Measurements from ENCODE around the gene TOB1.
A peak's percentile ranks its signal among the peaks of the same experiment; 100 is the strongest.
"Not testable (repeated sequence)": the region's sequence is repeated elsewhere in the genome, so short reads cannot be mapped to it uniquely, and the experiment has no call there.

The TOB1 gene

DNA sequence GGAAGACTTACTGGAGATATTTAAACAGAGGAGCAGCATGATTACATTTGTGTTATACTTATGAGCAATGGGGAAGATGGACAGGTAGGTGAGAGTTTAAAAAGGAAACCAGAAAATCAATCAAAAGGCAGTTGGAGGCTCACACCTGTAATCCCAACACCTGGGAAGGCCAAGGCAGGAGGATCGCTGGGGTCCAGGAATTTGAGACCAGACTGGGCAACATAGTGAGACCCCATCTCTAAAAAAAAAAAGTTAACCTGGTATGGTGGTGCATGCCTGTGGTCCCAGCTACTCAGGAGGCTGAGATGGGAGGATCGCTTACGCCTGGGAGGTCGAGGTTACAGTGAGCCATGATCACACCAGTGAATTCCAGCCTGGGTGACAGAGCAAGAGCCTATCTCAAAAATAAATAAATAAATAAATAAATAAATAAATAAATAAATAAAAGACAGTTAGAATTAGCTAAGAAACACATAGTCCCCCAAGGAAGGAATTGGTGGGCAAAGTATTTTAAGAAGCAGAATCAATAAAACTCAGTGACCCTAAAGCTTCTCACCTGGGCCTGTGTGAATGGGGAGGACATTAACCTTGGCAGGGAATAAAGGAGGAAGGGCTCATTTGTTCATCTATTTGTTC is 32.3 kb upstream of the TOB1 start:
- no peak for DNase-seq

DNA sequence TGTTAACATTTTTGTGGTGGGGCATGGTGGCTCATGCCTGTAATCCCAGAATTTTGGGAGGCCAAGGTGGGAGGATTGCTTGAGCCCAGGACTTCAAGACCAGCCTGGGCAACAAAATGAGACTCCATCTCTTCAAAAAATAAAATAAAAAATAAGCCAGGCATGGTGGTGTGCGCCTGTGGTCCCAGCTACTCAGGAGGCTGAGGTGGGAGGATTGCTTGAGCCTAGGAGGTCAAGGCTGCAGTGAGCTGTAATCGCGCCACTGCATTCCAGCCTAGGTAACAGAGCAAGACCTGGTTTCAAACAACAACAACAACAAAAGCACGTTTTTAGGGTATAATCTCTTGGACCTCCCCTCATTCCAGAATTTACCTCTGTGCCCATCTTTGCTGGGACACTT is 28.4 kb upstream of the TOB1 start:
- not testable (repeated sequence) for DNase-seq

- DNase-seq = peak; percentile 17
These were observed 27.2 kb upstream of the TOB1 start for GRCh38 chr17:50893183-50893993.

DNA sequence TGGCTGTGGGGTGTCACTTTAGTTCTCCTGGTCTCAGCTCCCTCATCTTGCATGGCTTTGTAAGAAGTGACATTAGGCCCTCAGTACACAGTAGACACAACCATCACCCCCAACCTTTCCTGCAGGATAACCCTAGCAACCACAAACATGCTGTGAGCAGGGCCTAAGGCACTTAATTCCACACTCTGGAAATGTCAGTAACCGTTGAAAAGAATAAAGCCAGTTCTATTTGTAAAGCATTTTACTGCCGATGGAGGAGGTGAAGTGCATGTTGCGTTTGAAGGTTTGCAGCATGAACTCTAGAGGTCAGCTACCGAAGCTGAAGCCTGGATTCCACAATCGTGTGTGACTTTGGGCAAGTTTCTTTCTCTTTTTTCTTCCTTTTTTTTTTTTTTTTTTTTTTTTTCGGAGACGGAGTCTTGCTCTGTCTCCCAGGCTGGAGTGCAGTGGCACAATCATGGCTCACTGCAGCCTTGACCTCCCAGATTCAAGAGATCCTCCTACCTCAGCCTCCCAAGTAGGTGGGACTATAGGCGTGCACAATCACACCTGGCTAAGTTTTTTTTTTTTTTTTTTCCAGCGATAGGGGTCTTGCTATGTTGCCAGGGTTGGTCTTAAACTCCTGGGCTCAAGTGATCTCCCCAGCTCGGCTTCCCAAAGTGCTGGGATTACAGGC is 26.1 kb upstream of the TOB1 start:
- no peak for DNase-seq

DNA sequence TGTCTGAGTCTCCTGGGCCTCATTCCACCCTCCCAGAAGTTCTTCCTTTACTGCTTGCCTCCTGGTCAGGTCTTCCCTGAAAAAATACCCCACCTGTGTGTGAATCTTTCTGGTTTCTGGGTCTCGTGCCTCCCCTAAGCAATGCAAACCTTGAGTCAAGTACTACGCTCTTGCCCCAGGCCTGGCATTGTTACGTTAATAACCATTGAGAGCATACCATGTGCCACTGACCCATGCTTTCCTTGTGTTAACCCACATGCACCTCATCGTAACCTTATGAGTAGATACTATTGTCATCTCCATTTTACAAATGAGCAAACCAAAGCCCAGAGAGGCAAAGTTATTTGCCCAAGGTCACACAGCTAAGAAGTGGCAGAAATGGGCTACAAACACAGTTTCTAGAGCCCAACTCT is 25.4 kb upstream of the TOB1 start:
- DNase-seq = no peak

DNA sequence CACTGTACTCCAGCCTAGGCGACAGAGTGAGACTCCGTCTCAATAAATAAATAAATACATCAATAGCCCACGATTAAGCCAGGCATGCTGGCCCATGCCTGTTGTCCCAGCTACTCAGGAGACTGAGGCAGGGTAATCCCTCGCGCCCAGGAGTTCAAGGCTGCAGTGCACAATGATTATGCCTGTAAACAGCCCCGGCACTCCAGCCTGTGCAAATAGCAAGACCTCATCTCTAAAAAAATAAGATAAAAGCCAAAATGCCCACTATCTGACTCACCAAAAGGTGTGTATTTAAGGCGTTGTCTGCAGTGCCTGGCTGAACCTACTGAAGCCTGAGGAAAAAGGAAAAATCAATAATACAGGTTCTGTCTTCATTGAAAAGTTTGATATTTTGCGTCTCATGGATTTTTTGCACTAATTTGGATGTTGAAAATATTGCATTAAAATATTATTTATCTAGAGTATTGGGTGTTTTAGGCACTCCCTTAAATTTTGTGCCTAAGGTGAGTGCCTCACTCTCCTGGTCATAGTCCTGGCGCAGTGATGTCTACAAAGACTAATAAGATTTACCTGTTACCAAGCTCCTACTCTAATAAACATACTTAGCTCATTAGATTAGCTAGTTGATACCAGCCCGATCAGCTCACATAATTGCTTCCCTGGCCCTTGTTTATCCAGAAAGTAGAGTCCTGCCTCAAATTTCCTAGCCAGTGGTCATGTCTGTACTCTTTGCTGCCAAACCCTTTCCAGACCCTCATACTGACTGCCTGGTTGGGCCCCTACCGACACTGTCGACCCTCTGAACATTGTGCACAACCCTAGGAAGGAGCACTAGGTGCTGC is 24.7 kb upstream of the TOB1 start:
- no peak for DNase-seq

GRCh38 chr17:50889528-50890118 is 23.5 kb upstream of the TOB1 start:
- DNase-seq = no peak

DNA sequence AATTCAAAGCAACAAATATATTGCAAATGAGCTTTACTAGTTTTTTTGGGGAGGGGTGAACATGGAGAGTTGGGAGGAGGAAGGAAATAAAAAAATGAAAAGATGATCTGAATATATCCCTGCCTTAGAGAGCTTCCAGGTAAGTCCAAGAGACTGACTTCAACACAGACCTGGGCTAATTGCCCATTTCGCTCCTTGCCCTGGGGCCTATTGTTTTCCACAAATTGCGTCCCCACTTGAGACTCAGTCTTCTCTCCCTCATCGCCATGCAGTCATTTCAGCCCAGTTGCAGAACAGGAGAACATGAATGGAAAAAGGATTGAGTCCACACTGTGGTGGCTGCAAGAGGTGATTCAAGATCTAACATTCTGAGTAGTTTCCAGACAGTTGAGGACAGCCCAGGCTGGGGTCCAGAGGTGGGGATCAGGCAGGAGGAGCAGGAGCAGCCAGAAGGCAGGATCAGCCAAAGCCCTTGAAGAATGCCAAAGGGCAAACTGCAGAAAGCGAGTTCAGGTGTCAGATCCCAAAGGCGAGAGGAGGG is 21.6 kb upstream of the TOB1 start:
- DNase-seq = no peak

DNA sequence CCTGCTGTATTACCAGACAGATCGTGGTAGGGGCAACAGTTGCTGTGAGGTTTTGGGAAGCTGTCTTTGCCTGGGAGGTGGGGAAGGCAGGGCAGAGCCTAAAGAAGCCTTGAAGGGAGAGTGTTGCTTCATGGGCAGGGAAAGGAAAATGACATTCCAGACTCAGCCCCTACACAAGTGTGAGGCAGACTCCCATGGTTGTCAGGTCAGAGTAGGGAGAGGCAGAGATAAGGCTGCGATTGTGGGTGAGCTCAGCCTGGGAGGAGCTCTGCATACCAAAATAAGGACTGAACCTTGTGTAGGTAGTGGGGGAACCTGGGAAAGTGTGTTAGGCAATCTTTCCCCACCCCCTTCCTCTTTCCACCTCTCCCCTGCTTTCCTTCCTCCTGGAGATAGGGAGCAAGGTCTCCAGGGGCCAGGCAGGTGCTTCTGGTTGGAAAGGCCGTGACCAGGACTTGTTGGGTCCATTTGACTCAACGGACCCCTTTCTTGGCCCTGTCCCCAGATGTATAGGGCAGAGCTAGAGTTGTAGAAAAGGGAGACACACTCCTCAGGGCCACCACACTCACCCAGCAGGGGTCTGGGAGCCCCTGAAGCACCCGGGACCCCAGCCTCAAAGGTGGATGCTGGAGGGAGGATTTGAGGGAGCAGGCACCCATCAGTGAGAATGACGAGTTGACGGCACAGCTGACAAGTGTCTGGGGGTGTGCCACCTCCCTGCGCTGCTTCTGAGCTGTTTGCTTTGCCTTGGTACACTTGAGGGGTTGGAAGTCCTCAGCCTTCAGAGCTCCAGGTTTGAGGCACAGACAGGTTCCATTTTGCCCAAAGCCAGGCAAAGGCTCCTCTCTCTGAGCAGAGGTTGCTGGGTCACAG is 18.5 kb upstream of the TOB1 start:
- no peak for DNase-seq

- peak; percentile 81 for DNase-seq
These were observed 17.8 kb upstream of the TOB1 start for GRCh38 chr17:50883850-50884438.

- DNase-seq = no peak
These were observed 16.7 kb upstream of the TOB1 start for GRCh38 chr17:50882851-50883250.

DNA sequence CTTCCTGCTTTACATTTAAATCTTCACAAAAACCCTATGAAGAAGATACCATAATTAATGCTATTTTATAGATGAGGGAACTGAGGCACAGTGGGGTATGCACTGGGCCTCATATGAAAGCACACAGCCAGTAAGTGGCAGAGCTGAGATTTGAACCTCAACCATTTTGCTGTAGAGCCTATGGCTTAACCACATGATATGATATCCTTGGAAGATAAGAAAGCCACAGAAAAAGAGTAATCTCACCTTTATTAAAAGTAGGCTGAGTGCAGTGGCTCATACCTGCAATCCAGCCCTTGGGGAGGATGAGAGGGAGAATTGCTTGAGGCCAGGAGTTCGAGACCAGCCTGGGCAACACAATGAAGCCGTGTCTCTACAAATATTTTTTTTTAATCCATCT is 15.0 kb upstream of the TOB1 start:
- no peak for DNase-seq

- DNase-seq = no peak
These were observed 12.9 kb upstream of the TOB1 start for GRCh38 chr17:50879086-50879485.

- DNase-seq = no peak
These were observed 11.7 kb upstream of the TOB1 start for GRCh38 chr17:50877838-50878237.

- not testable (repeated sequence) for DNase-seq
These were observed 10.9 kb upstream of the TOB1 start for GRCh38 chr17:50877042-50877441.

DNA sequence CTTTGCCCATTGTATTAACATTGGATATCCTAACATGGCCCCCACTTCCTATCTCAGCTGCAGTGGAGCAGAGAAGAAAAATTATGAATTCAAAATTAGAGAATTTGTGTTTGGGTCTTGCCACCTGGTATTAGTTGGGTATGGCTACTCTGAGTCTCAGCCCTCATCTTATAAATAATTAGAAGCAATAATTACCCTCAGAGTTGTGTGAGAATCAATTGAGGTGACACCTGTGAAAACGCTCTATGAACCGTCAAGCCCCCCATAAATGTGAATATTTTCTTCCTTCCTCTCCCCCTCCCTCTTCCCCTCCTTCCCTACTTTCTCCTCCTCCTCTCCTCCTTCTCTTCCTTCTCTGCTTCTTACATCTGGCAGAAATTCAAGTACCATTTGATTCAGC is 8.9 kb upstream of the TOB1 start:
- DNase-seq = no peak

DNA sequence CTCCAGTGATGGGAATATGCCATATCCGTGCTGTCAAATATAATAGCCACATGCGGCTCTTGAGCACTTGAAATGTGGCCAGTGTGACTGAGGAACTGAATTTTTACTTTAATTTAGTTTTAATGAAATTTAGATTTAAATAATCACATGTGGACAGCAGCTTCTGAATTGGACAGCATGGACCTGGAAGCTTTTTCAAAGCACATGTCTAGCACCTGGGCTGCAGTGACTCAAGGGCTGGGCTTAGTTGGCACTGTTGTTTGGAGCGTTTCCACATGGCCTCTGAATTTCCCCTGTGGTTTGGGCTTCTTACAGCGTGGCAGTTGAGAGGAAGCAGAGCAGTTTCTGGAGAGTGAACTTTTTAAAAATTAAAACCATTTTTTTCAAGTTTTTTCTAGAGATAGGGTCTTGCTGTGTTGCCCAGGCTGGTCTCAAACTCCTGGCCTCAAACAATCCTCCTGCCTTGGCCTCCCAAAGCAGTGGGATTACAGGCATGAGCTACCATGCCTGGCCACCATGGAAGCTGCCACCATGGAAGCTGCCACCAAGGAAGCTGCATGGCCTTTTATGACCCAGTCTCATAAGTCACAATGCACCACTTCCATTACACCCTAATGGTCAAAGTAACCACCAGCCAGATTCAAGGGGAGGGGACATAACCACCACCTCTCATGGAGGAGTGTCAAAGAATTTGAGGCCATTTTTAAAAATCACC is 6.7 kb upstream of the TOB1 start:
- peak; percentile 81 for DNase-seq

DNA sequence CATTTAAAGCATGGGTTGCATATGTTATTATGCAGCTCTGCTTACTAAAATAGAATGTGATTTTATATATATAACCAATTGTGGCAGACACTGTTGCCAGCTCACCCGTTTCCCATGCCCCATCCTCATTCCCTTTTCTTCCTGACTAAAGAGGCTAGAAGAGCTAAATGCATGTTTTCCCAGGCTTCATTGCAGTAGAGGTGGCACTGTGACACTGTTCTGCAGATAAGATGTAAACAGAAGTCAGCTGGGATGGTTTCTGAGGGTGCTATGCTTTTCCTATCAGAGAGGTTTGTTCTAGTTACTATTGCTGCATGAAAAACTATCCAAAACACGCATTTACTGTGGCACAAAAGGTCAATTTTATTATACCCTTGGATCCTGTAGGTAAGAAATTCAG is 5.7 kb upstream of the TOB1 start:
- no peak for DNase-seq

GRCh38 chr17:50871364-50871763 is 5.2 kb upstream of the TOB1 start:
- peak; percentile 53 for DNase-seq

DNA sequence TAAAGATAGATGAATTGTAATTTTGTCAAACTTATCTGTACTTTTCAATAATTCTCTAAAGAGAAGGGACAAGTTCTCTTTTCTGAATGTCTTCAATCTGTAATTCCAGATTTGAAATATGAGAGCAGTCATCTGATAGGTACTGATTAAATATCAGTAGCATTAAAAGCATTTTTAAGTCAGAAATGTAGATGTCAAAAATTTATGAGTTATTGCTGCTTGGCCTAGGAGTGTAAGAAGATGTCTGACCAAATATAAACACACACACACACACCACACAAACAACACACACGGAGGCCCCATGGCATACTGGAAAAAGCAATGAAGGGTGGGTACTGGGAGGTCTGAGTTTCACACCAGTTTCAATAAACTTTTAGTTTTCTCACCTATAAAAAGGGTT is 2.4 kb upstream of the TOB1 start:
- no peak for DNase-seq

DNA sequence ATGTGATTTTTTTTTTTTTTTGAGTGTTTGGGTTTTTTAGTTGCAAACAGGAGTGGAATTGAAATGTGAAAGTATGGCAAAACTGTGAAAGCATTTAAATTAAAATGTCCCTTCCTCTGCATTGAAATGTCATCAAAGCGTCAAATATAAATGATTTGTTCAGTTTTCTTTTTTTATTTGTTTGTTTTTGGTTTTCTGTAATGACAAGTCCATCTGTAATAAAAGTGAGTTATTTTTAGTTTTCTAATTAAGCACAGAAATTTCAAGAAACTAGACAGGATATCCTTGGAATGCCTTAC is 1.9 kb upstream of the TOB1 start:
- no peak for DNase-seq

Data from MV-4-11 (cell line).